HepG2 (cell line): ENCODE data around the gene MDP1. TPM values are rescaled to one million over a fixed set of nuclear protein-coding genes. Genes with fewer than 3 reads are reported as not detected.

ENCODE experiments used
- ARNT2 ChIP-seq: sonication (generic); formaldehyde crosslinking; IDR thresholded peaks from 2 replicates; pipeline ENCODE4 v1.8.0; 2022; ENCODE audit warnings: mild to moderate bottlenecking, low read depth, missing genetic modification reagents, moderate library complexity
- CBX2 ChIP-seq, 2 experiments: fragments of 200-600 bp in 1 of 2; sonication (generic); formaldehyde crosslinking in 1 of 2; IDR thresholded peaks; 2 replicates each; pipeline versions ENCODE4 v1.7.0 to v1.8.1; 2018 to 2022; ENCODE audit warnings: low read depth in 2 of 2, low read length in 1 of 2, mild to moderate bottlenecking in 1 of 2, missing genetic modification reagents in 1 of 2
- DPF2 ChIP-seq: sonication (generic); formaldehyde crosslinking; IDR thresholded peaks from 2 replicates; pipeline ENCODE4 v1.4.0; 2020; ENCODE audit warnings: mild to moderate bottlenecking, low read depth, missing genetic modification reagents, borderline replicate concordance
- GATAD1 ChIP-seq: IDR thresholded peaks from 2 replicates; pipeline ENCODE4 v1.6.1; 2016; ENCODE audit warnings: missing genetic modification reagents, missing compliant biosample characterization
- HDAC6 ChIP-seq: fragments of 200-600 bp; sonication (generic); IDR thresholded peaks from 2 replicates; pipeline ENCODE4 v1.7.0; 2017; ENCODE audit warnings: mild to moderate bottlenecking, antibody characterized with exemption, low read length, low read depth
- HNF4A ChIP-seq: sonication (generic); formaldehyde crosslinking; IDR thresholded peaks from 2 replicates; pipeline ENCODE4 v1.4.0; 2020; ENCODE audit warnings: missing genetic modification reagents
- NR2F6 ChIP-seq, 2 experiments: IDR thresholded peaks; 2 replicates each; pipeline ENCODE4 v1.6.1; 2016; ENCODE audit warnings: antibody characterized with exemption in 1 of 2, mild to moderate bottlenecking in 1 of 2
- PHF5A ChIP-seq: IDR thresholded peaks from one replicate; pipeline ENCODE4 v1.6.1; 2018; ENCODE audit warnings: low read depth, missing genetic modification reagents; ENCODE audit not compliant: unreplicated experiment
- SALL1 ChIP-seq: sonication (generic); formaldehyde crosslinking; IDR thresholded peaks from 2 replicates; pipeline ENCODE4 v1.8.0; 2022; ENCODE audit warnings: mild to moderate bottlenecking, missing genetic modification reagents
- THAP11 ChIP-seq: IDR thresholded peaks from 2 replicates; pipeline ENCODE4 v1.6.1; 2016; ENCODE audit warnings: missing biosample characterization, missing genetic modification reagents
- WIZ ChIP-seq: sonication (generic); formaldehyde crosslinking; IDR thresholded peaks from 2 replicates; pipeline ENCODE4 v1.5.1; 2020; ENCODE audit warnings: mild to moderate bottlenecking, missing genetic modification reagents
- ZNF20 ChIP-seq: sonication (generic); formaldehyde crosslinking; IDR thresholded peaks from 2 replicates; pipeline ENCODE4 v1.4.0; 2020; ENCODE audit warnings: mild to moderate bottlenecking, moderate library complexity, missing genetic modification reagents
- ZNF44 ChIP-seq: sonication (generic); formaldehyde crosslinking; IDR thresholded peaks from 2 replicates; pipeline ENCODE4 v1.5.1; 2020; ENCODE audit warnings: mild to moderate bottlenecking, missing genetic modification reagents
- ZNF577 ChIP-seq: sonication (generic); formaldehyde crosslinking; IDR thresholded peaks from 2 replicates; pipeline ENCODE4 v1.4.0; 2020; ENCODE audit warnings: mild to moderate bottlenecking, low read depth, missing genetic modification reagents, borderline replicate concordance
- polyA plus RNA-seq, 8 experiments: library from polyadenylated mRNA; depleted of rRNA in 3 of 8; stranded (reverse) in 7 of 8; unstranded in 1 of 8; fragments of >200 nt; fragmentation: Illumina TruSeq in 4 of 8; extraction: Trizol in 4 of 8; gene quantifications; 2 replicates each; pipeline versions ENCODE4 v1.2.1 to v1.2.3, GENCODE V29; 2011 to 2016; ENCODE audit warnings: low read depth in 4 of 8, missing spikeins in 1 of 8, mixed read lengths in 1 of 8; ENCODE audit not compliant: insufficient read depth in 1 of 8
- total RNA-seq, 5 experiments: library from RNA; depleted of rRNA; stranded (reverse); fragments of >200 nt; fragmentation: Illumina TruSeq; extraction: Trizol; gene quantifications; 2 replicates each; pipeline ENCODE4 v1.2.3, GENCODE V29; 2016; ENCODE audit warnings: low read depth in 1 of 5
- TF ChIP-seq, protein P1 (sequence below): sonication (generic); formaldehyde crosslinking; conservative IDR thresholded peaks from 2 replicates; pipeline ENCODE4 v1.4.0; 2020; ENCODE audit warnings: missing genetic modification reagents
- TF ChIP-seq, protein P2 (sequence below): IDR thresholded peaks from 2 replicates; pipeline ENCODE4 v1.6.1; 2016; ENCODE audit warnings: control low read depth
- TF ChIP-seq, protein P3 (sequence below): sonication (generic); formaldehyde crosslinking; IDR thresholded peaks from 2 replicates; pipeline ENCODE4 v1.5.1; 2020; ENCODE audit warnings: missing genetic modification reagents, mild to moderate bottlenecking, borderline replicate concordance
- TF ChIP-seq, protein P4 (sequence below): sonication (generic); formaldehyde crosslinking; IDR thresholded peaks from 2 replicates; pipeline ENCODE4 v1.8.0; 2022; ENCODE audit warnings: missing genetic modification reagents, mild to moderate bottlenecking, moderate library complexity, borderline replicate concordance

MDP1 gene
- total and polyA plus RNA-seq, 2 of the 13 experiments (the other 11 are each of a cell fraction or from before 2014, with no cell fraction given) = 44.1 to 48.7 TPM

DNA sequence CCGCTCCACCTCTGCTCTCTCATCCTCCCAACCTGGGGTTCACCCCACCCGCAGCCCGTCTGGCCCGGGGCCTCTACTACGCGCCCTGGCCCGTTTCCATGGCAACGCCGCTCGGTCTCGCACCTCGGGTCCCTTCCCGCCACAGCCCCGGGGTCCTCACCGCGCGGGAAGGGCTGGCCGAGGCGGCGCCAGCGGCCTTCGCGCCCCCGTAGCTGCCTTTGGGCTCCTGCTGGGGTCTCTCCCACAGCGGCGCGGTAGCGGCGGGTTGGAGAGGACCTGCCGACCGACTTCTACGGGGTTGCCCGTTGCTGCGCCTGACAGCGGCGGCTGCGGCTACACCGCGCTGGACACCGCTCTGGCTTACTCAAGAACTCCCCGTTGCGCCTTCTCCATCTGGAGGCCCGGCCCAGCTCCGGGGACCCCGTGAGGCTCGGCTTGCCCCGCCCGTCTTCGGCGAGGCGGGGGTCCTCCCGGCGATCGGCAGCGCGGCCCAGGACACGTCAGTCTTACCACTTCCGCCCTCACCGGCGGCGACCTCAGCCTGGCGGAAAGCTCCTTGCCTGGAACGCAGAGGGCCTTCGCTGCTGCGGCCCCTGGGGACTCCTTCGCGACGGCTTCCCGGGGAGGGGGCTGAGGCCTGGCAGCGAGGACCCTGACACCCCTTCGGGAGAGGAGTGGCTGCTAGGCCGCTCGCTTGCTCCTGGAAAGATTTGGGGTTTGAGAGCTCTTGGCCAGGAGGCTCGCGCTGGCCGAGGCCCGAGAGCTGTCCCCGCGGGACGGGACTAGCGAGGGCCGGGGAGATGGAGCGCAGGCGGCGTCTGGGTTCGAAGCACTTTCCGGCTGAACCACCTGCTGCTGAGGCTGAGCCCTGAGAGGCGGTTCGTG lies 20.4 kb downstream of the MDP1 start, which contains the start of gene TM9SF1 (continued):
- TF ChIP-seq PHF5A (CRISPR knock-in tag) (peak; percentile 94), GATAD1 (CRISPR knock-in tag) (peak; percentile 98), HDAC6 (no peak; the same call in none of the 2 replicates), ARNT2 (CRISPR knock-in tag) (peak; percentile 99), ZNF44 (CRISPR knock-in tag) (peak; percentile 97), HNF4A (CRISPR knock-in tag) (no peak; the same call in 1 of the 2 replicates), SALL1 (CRISPR knock-in tag) (peak; percentile 92), ZNF577 (CRISPR knock-in tag) (peak; percentile 99), NR2F6 (IDR thresholded peaks at IDR 0.05) (no peak), NR2F6 (CRISPR knock-in tag; IDR thresholded peaks at IDR 0.05) (peak; percentile 75), THAP11 (CRISPR knock-in tag) (peak; percentile 96), CBX2 (IDR thresholded peaks at IDR 0.05; ENCODE audit: low read depth, low read length) (no peak), CBX2 (CRISPR knock-in tag; IDR thresholded peaks at IDR 0.05; ENCODE audit: low read depth) (0 out of 2 replicates have a peak, but pooled peaks have one; percentile 93), WIZ (peak; percentile 98; the same call in 1 of the 2 replicates), ZNF20 (CRISPR knock-in tag) (peak; percentile 95; the same call in 1 of the 2 replicates), DPF2 (CRISPR knock-in tag) (peak; percentile 73; the same call in 1 of the 2 replicates)
- TF ChIP-seq, protein P1, sequence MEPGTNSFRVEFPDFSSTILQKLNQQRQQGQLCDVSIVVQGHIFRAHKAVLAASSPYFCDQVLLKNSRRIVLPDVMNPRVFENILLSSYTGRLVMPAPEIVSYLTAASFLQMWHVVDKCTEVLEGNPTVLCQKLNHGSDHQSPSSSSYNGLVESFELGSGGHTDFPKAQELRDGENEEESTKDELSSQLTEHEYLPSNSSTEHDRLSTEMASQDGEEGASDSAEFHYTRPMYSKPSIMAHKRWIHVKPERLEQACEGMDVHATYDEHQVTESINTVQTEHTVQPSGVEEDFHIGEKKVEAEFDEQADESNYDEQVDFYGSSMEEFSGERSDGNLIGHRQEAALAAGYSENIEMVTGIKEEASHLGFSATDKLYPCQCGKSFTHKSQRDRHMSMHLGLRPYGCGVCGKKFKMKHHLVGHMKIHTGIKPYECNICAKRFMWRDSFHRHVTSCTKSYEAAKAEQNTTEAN = peak; percentile 81
- TF ChIP-seq, protein P2, sequence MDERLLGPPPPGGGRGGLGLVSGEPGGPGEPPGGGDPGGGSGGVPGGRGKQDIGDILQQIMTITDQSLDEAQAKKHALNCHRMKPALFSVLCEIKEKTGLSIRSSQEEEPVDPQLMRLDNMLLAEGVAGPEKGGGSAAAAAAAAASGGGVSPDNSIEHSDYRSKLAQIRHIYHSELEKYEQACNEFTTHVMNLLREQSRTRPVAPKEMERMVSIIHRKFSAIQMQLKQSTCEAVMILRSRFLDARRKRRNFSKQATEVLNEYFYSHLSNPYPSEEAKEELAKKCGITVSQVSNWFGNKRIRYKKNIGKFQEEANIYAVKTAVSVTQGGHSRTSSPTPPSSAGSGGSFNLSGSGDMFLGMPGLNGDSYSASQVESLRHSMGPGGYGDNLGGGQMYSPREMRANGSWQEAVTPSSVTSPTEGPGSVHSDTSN = peak; percentile 48
- TF ChIP-seq, protein P3, sequence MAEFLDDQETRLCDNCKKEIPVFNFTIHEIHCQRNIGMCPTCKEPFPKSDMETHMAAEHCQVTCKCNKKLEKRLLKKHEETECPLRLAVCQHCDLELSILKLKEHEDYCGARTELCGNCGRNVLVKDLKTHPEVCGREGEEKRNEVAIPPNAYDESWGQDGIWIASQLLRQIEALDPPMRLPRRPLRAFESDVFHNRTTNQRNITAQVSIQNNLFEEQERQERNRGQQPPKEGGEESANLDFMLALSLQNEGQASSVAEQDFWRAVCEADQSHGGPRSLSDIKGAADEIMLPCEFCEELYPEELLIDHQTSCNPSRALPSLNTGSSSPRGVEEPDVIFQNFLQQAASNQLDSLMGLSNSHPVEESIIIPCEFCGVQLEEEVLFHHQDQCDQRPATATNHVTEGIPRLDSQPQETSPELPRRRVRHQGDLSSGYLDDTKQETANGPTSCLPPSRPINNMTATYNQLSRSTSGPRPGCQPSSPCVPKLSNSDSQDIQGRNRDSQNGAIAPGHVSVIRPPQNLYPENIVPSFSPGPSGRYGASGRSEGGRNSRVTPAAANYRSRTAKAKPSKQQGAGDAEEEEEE (CRISPR knock-in tag) = peak; percentile 99
- TF ChIP-seq, protein P4, sequence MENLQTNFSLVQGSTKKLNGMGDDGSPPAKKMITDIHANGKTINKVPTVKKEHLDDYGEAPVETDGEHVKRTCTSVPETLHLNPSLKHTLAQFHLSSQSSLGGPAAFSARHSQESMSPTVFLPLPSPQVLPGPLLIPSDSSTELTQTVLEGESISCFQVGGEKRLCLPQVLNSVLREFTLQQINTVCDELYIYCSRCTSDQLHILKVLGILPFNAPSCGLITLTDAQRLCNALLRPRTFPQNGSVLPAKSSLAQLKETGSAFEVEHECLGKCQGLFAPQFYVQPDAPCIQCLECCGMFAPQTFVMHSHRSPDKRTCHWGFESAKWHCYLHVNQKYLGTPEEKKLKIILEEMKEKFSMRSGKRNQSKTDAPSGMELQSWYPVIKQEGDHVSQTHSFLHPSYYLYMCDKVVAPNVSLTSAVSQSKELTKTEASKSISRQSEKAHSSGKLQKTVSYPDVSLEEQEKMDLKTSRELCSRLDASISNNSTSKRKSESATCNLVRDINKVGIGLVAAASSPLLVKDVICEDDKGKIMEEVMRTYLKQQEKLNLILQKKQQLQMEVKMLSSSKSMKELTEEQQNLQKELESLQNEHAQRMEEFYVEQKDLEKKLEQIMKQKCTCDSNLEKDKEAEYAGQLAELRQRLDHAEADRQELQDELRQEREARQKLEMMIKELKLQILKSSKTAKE (CRISPR knock-in tag) = no peak
